K562 (cell line): Measurements from ENCODE around the gene PIGH. TPM values are rescaled to one million over a fixed set of nuclear protein-coding genes. Genes with fewer than 3 reads are reported as not detected.
"Not testable (repeated sequence)": the region's sequence is repeated elsewhere in the genome, so short reads cannot be mapped to it uniquely, and the experiment has no call there.

Experiments used
- ATAC-seq: fragments of 200-7000 bp; cut with Tn5 transposase; 3 replicates; pipeline ENCODE4 v1.9.1; 2020; ENCODE audit warnings: moderate library complexity
- BruUV-seq: library from RNA; stranded (reverse); fragments of 400-500 nt; replicated peaks from 2 replicates; lab custom pipeline; 2021; lab: Mats Ljungman, UMichigan
- CTCF ChIA-PET: fragments of 300-600 bp; formaldehyde crosslinking; extraction: SDS; loops from one replicate; lab custom pipeline; 2021; ENCODE audit warnings: low intra/inter-chr PET ratio; lab: Yijun Ruan, JAX
- POLR2A ChIA-PET: fragments of 300-600, 350-650 bp; sonication (Branson Sonifier 250); formaldehyde crosslinking; extraction: SDS; loops from one replicate; lab custom pipeline; 2021; ENCODE audit warnings: antibody characterized with exemption, inconsistent platforms; lab: Yijun Ruan, JAX
- DNase-seq, 4 experiments: peaks; one replicate each; pipeline versions ENCODE4 v3.0.0 to v3.0.0-alpha.2; 2011 to 2018; ENCODE audit warnings: low spot score in 3 of 4, mixed read lengths in 3 of 4; ENCODE audit errors: extremely low read depth in 1 of 4
- FAIRE-seq: peaks from 2 replicates; lab custom pipeline; 2011; peaks lifted over from hg19 to GRCh38; lab: Jason Lieb, UNC
- H2AFZ ChIP-seq: 2 replicates; pipeline ENCODE4 v1.6.0; 2011; ENCODE audit warnings: low read depth, low read length, control low read depth, inconsistent platforms
- H3K27ac ChIP-seq: fragments of 200-600 bp; 3 replicates; pipeline ENCODE4 v1.8.0; 2011; ENCODE audit warnings: low read depth, mild to moderate bottlenecking, control low read depth, inconsistent platforms, low read length, moderate library complexity, mixed read lengths; ENCODE audit errors: extremely low read depth
- H3K27me3 ChIP-seq, 2 experiments: fragments of 300-600 bp in 1 of 2; 2 replicates in 1 of 2; 3 replicates in 1 of 2; pipeline versions ENCODE4 v1.6.0 to v1.8.0; 2011; ENCODE audit warnings: inconsistent platforms in 2 of 2, low read length in 2 of 2, mild to moderate bottlenecking in 1 of 2, mixed read lengths in 1 of 2, moderate library complexity in 1 of 2; ENCODE audit not compliant: control insufficient read depth in 2 of 2, insufficient read depth in 2 of 2
- H3K36me3 ChIP-seq: fragments of 300-600 bp; 3 replicates; pipeline ENCODE4 v1.8.0; 2011; ENCODE audit warnings: mild to moderate bottlenecking, low read length, inconsistent platforms; ENCODE audit not compliant: control insufficient read depth, insufficient read depth
- H3K4me1 ChIP-seq, 2 experiments: fragments of 200-600 bp in 1 of 2; replicated peaks in 1 of 2; 2 replicates in 1 of 2; 3 replicates in 1 of 2; pipeline versions ENCODE4 v1.5.1 to v1.8.0; 2011; ENCODE audit warnings: inconsistent platforms in 2 of 2, low read length in 2 of 2, mild to moderate bottlenecking in 1 of 2, mixed read lengths in 1 of 2, moderate library complexity in 1 of 2; ENCODE audit not compliant: control insufficient read depth in 2 of 2, insufficient read depth in 2 of 2
- H3K4me2 ChIP-seq: 2 replicates; pipeline ENCODE4 v1.6.1; 2011; ENCODE audit warnings: low read length, control low read depth, inconsistent platforms, mixed read lengths; ENCODE audit not compliant: insufficient read depth
- H3K4me3 ChIP-seq: fragments of 200-600 bp; sonication (generic), shearing (Covaris generic); 2 replicates; pipeline ENCODE4 v1.5.1; 2016; ENCODE audit warnings: control low read depth, inconsistent platforms
- H3K79me2 ChIP-seq: fragments of 200-600 bp; 3 replicates; pipeline ENCODE4 v1.8.0; 2011; ENCODE audit warnings: low read length, inconsistent platforms; ENCODE audit not compliant: control insufficient read depth, insufficient read depth
- H3K9ac ChIP-seq, 2 experiments: 2 replicates each; pipeline versions ENCODE4 v1.6.0 to v1.6.1; 2011; ENCODE audit warnings: low read depth in 2 of 2, low read length in 2 of 2, control low read depth in 1 of 2, inconsistent platforms in 1 of 2, mild to moderate bottlenecking in 1 of 2, mixed read lengths in 1 of 2; ENCODE audit not compliant: insufficient read depth in 1 of 2
- H3K9me1 ChIP-seq: one replicate; pipeline ENCODE4 v1.6.0; 2011; ENCODE audit warnings: inconsistent platforms, mild to moderate bottlenecking, low read length, moderate library complexity; ENCODE audit not compliant: control insufficient read depth, insufficient read depth
- H3K9me3 ChIP-seq: replicated peaks from 2 replicates; pipeline ENCODE4 v1.5.1; 2011; ENCODE audit warnings: low read depth, low read length, inconsistent platforms; ENCODE audit not compliant: control insufficient read depth, insufficient read depth
- H4K20me1 ChIP-seq: replicated peaks from 2 replicates; pipeline ENCODE4 v1.6.1; 2011; ENCODE audit warnings: low read length, inconsistent platforms, mixed read lengths; ENCODE audit not compliant: control insufficient read depth, insufficient read depth
- BCOR ChIP-seq: fragments of 450-650 bp; IDR thresholded peaks from 2 replicates; pipeline ENCODE4 v1.6.1; 2016
- MBD1 ChIP-seq: fragments of 250-450 bp; sonication (Bioruptor Pico); IDR thresholded peaks from 2 replicates; pipeline ENCODE4 v1.8.0; 2022; ENCODE audit warnings: inconsistent platforms
- NKRF ChIP-seq: fragments of 450-650 bp; IDR thresholded peaks from 2 replicates; pipeline ENCODE4 v1.6.1; 2016; ENCODE audit warnings: borderline replicate concordance
- THRAP3 ChIP-seq: fragments of 450-650 bp; IDR thresholded peaks from 2 replicates; pipeline ENCODE4 v1.6.1; 2016; ENCODE audit warnings: mild to moderate bottlenecking, inconsistent platforms, borderline replicate concordance
- TRIM24 ChIP-seq, 2 experiments: fragments of 450-650 bp; IDR thresholded peaks; 2 replicates each; pipeline ENCODE4 v1.6.1; 2016
- WGBS: fragments of 100-300 bp; shearing (Covaris generic); methylation state at CpG from one replicate; pipeline ENCODE4 v1.1.6; 2016; ENCODE audit warnings: low coverage, mixed read lengths; ENCODE audit not compliant: insufficient coverage; ENCODE audit errors: missing lambda C conversion rate; 5-methylcytosine and 5-hydroxymethylcytosine counted together
- in situ Hi-C: fragments of 300-500 bp; cut with MboI; formaldehyde crosslinking; loops from 4 replicates; pipeline ENCODE4 v1.15.0; 2018; ENCODE audit warnings: inconsistent platforms, mixed read lengths
- intact Hi-C: fragments of 100-400 bp; cut with micrococcal nuclease; formaldehyde crosslinking; loops from 2 replicates; pipeline ENCODE4 v1.14.2; 2022
- polyA plus RNA-seq, 8 experiments: library from polyadenylated mRNA; depleted of rRNA in 4 of 8; stranded (reverse) in 5 of 8; unstranded in 3 of 8; fragments of >200 nt; fragmentation: Nextera tagmentation in 2 of 8; fragmentation: Illumina TruSeq in 1 of 8; extraction: Ambion mirVana in 2 of 8; extraction: Trizol in 1 of 8; gene quantifications; 2 replicates each; pipeline versions ENCODE4 v1.2.1 to v1.2.3, GENCODE V29; 2011 to 2014; ENCODE audit warnings: inconsistent platforms in 1 of 8, missing spikeins in 1 of 8
- total RNA-seq, 7 experiments: library from RNA; depleted of rRNA in 6 of 7; stranded (reverse); fragments of >200 nt in 6 of 7; fragmentation: Illumina TruSeq in 2 of 7; extraction: Trizol in 2 of 7; gene quantifications; 2 replicates each; pipeline versions ENCODE4 v1.2.1 to v1.2.3, GENCODE V29; 2011 to 2021; ENCODE audit warnings: low replicate concordance in 1 of 7

Gene PIGH
- total and polyA plus RNA-seq, 9 of the 15 experiments (the other 6 are each of a cell fraction or from before 2014, with no cell fraction given), result 21.1 to 53.4 (median 24.7) TPM

GRCh38 chr14:67600562-67600974 lies 500 bp upstream of the PIGH start:
- intact Hi-C loops, ATAC-seq, H3K9me3 ChIP-seq, H3K9me1 ChIP-seq, FAIRE-seq, H3K27me3 ChIP-seq, BruUV-seq, DNase-seq, CTCF ChIA-PET, H4K20me1 ChIP-seq, in situ Hi-C loops: not testable (repeated sequence)
- H3K79me2 ChIP-seq, result peaks cover 34% of the 10 kb centered on the region
- peak overlapping the region; percentile 95 for H2AFZ ChIP-seq
- H3K27ac ChIP-seq, result peak overlapping the region; percentile 87
- peak overlapping the region; percentile 57 for H3K4me2 ChIP-seq
- H3K4me1 ChIP-seq, result peaks cover 11 to 12% of the 10 kb centered on the region in 2 experiments; a peak in 4 of 5 replicates
- TF ChIP-seq NKRF, result 0 out of 2 replicates have a peak, but pooled peaks have one; percentile 34
- TF ChIP-seq TRIM24 (IDR thresholded peaks at IDR 0.05), result 0 out of 4 replicates have a peak, but pooled peaks of 1 of the 2 experiments have one; percentile 23
- TF ChIP-seq BCOR, result peak; percentile 32; the same call in 1 of the 2 replicates
- TF ChIP-seq THRAP3, result 0 out of 2 replicates have a peak, but pooled peaks have one; percentile 52
- 0 out of 2 replicates have a peak, but pooled peaks have one; percentile 60 for TF ChIP-seq MBD1 (CRISPR knock-in tag)
- H3K36me3 ChIP-seq, result peaks cover 11% of the 10 kb centered on the region; the same call in 1 of the 3 replicates
- peak overlapping the region; percentile 93 for H3K4me3 ChIP-seq
- peak overlapping the region in 1 of 2 experiments; percentile 68; a peak in 1 of 4 replicates for H3K9ac ChIP-seq
- 93% methylated on average over 9 of the region's 21 CpGs for WGBS
- POLR2A ChIA-PET, result interaction anchor here (0.6 to 2.0 kb wide), 7 partner anchors 8 to 87 kb away, joined by 3 to 10 read pairs (median 3); no protein-coding TSS in a partner anchor
